HG03378 (cell line): ENCODE data around the gene RASGRP1.

Source experiments
- ATAC-seq: cut with Tn5 transposase; IDR thresholded peaks from one replicate; pipeline ENCODE4 v1.9.1; 2021; ENCODE audit warnings: mild to moderate bottlenecking, moderate library complexity; ENCODE audit not compliant: unreplicated experiment

The RASGRP1 gene

GRCh38 chr15:38508647-38509046, 56.0 kb downstream of the RASGRP1 start:
- peak; percentile 52 for ATAC-seq

- ATAC-seq, result no peak
These were observed 57.0 kb downstream of the RASGRP1 start for GRCh38 chr15:38507570-38507969.

GRCh38 chr15:38506997-38507396, 57.6 kb downstream of the RASGRP1 start:
- ATAC-seq, result no peak

- ATAC-seq, result no peak
These were observed 59.7 kb downstream of the RASGRP1 start for GRCh38 chr15:38504680-38505467.

GRCh38 chr15:38503496-38503895, 61.1 kb downstream of the RASGRP1 start:
- no peak for ATAC-seq

- no peak for ATAC-seq
These were observed 65.0 kb downstream of the RASGRP1 start for GRCh38 chr15:38499651-38500050.

- no peak for ATAC-seq
These were observed 68.5 kb downstream of the RASGRP1 start for GRCh38 chr15:38496151-38496550.

GRCh38 chr15:38490242-38490922, 74.2 kb downstream of the RASGRP1 start:
- ATAC-seq, result no peak

- no peak for ATAC-seq
These were observed 77.2 kb downstream of the RASGRP1 start for GRCh38 chr15:38487378-38487777.

- no peak for ATAC-seq
These were observed 77.7 kb downstream of the RASGRP1 start for GRCh38 chr15:38486936-38487335.

- ATAC-seq, result no peak
These were observed 82.0 kb downstream of the RASGRP1 start for GRCh38 chr15:38482572-38482971.

- ATAC-seq, result no peak
These were observed 82.9 kb downstream of the RASGRP1 start for GRCh38 chr15:38481761-38482160.

GRCh38 chr15:38481113-38481512, 83.5 kb downstream of the RASGRP1 start:
- no peak for ATAC-seq

- no peak for ATAC-seq
These were observed 84.9 kb downstream of the RASGRP1 start for GRCh38 chr15:38479756-38480155.

- no peak for ATAC-seq
These were observed 85.3 kb downstream of the RASGRP1 start for GRCh38 chr15:38479266-38479665.

GRCh38 chr15:38477637-38478036, 87.0 kb downstream of the RASGRP1 start:
- ATAC-seq, result no peak

GRCh38 chr15:38476120-38476519, 88.5 kb downstream of the RASGRP1 start:
- ATAC-seq, result no peak

- no peak for ATAC-seq
These were observed 89.3 kb downstream of the RASGRP1 start for GRCh38 chr15:38475361-38475760.

GRCh38 chr15:38474155-38474757, 90.4 kb downstream of the RASGRP1 start:
- peak; percentile 97 for ATAC-seq

GRCh38 chr15:38471974-38472373, 92.6 kb downstream of the RASGRP1 start:
- no peak for ATAC-seq

GRCh38 chr15:38470816-38471215, 93.8 kb downstream of the RASGRP1 start:
- ATAC-seq, result no peak

- no peak for ATAC-seq
These were observed 99.9 kb downstream of the RASGRP1 start for GRCh38 chr15:38464675-38465074.
